HCT116 (cell line): ENCODE data around the gene PLCD1. TPM values are rescaled to one million over a fixed set of nuclear protein-coding genes. Genes with fewer than 3 reads are reported as not detected.

ENCODE experiments used
- ATAC-seq: fragments of 200-7000 bp; cut with Tn5 transposase; 2 replicates; pipeline ENCODE4 v1.9.1; 2020; ENCODE audit warnings: mild to moderate bottlenecking, moderate library complexity
- BruUV-seq: library from RNA; stranded (reverse); fragments of 400-500 nt; replicated peaks from 2 replicates; lab custom pipeline; 2021; lab: Mats Ljungman, UMichigan
- CTCF ChIA-PET: fragments of 300-600 bp; sonication (Branson Sonifier 250); formaldehyde crosslinking; loops from one replicate; lab custom pipeline; 2021; ENCODE audit warnings: antibody characterized with exemption; lab: Charles Lee
- POLR2A ChIA-PET: fragments of 300-600, 350-600 bp; sonication (Branson Sonifier 250); formaldehyde crosslinking; loops from one replicate; lab custom pipeline; 2021; ENCODE audit warnings: antibody characterized with exemption; lab: Charles Lee
- RAD21 ChIA-PET, 2 experiments: fragments of 300-600 bp; sonication (Branson Sonifier 250); formaldehyde crosslinking; loops; one replicate each; lab custom pipeline; 2023; ENCODE audit warnings: low total read pairs in 2 of 2; ENCODE audit not compliant: uncharacterized antibody in 2 of 2, unreplicated experiment in 2 of 2, low non-redundant PET in 1 of 2; lab: Charles Lee
- DNase-seq: peaks from one replicate; pipeline ENCODE4 v3.0.0-alpha.2; 2010; ENCODE audit warnings: low read depth, low spot score
- H2AFZ ChIP-seq: fragments of 200-600 bp; shearing (Covaris generic), sonication (generic); 2 replicates; pipeline ENCODE4 v1.6.1; 2017; ENCODE audit warnings: low read depth, mixed run types, mixed read lengths, antibody characterized with exemption, low read length; ENCODE audit not compliant: poor library complexity, severe bottlenecking
- H3K27ac ChIP-seq: 2 replicates; pipeline ENCODE4 v1.5.1; 2012; ENCODE audit warnings: low read depth, low read length
- H3K27me3 ChIP-seq: fragments of 200-600 bp; sonication (generic); 2 replicates; pipeline ENCODE4 v1.6.1; 2016; ENCODE audit warnings: mixed run types, low read length, mixed read lengths; ENCODE audit not compliant: insufficient read depth
- H3K36me3 ChIP-seq, 2 experiments: fragments of 200-500 bp in 1 of 2; fragments of 200-600 bp in 1 of 2; sonication (Bioruptor generic) in 1 of 2; sonication (generic) in 1 of 2; 2 replicates each; pipeline versions ENCODE4 v1.5.1 to v1.6.1; 2014 to 2016; ENCODE audit warnings: low read length in 2 of 2, inconsistent platforms in 1 of 2, mixed read lengths in 1 of 2, mixed run types in 1 of 2; ENCODE audit not compliant: insufficient read depth in 2 of 2, control insufficient read depth in 1 of 2
- H3K4me1 ChIP-seq, 2 experiments: fragments of 200-600 bp in 1 of 2; sonication (generic) in 1 of 2; 2 replicates each; pipeline versions ENCODE4 v1.5.1 to v1.6.1; 2012 to 2017; ENCODE audit warnings: low read length in 2 of 2, inconsistent platforms in 1 of 2, mild to moderate bottlenecking in 1 of 2, mixed read lengths in 1 of 2, mixed run types in 1 of 2, moderate library complexity in 1 of 2; ENCODE audit not compliant: insufficient read depth in 2 of 2, control insufficient read depth in 1 of 2
- H3K4me2 ChIP-seq: fragments of 200-600 bp; sonication (generic); 2 replicates; pipeline ENCODE4 v1.6.1; 2017; ENCODE audit warnings: mixed run types, low read length, mixed read lengths
- H3K4me3 ChIP-seq, 2 experiments: fragments of 200-600 bp in 1 of 2; sonication (generic) in 1 of 2; replicated peaks in 1 of 2; 2 replicates each; pipeline ENCODE4 v1.5.1; 2011 to 2016; ENCODE audit warnings: low read length in 2 of 2, control low read depth in 1 of 2, low read depth in 1 of 2, mild to moderate bottlenecking in 1 of 2, mixed read lengths in 1 of 2, mixed run types in 1 of 2
- H3K79me2 ChIP-seq: fragments of 200-600 bp; sonication (generic); 2 replicates; pipeline ENCODE4 v1.6.1; 2017; ENCODE audit warnings: mild to moderate bottlenecking, mixed run types, low read length, moderate library complexity, mixed read lengths; ENCODE audit not compliant: insufficient read depth
- H3K9ac ChIP-seq: fragments of 200-600 bp; sonication (generic); 2 replicates; pipeline ENCODE4 v1.6.1; 2016; ENCODE audit warnings: low read length, mixed read lengths
- H3K9me2 ChIP-seq: fragments of 200-600 bp; sonication (generic), shearing (Covaris generic); 2 replicates; pipeline ENCODE4 v1.6.1; 2017; ENCODE audit warnings: mixed run types, mild to moderate bottlenecking, moderate library complexity; ENCODE audit not compliant: insufficient read depth
- H3K9me3 ChIP-seq, 2 experiments: fragments of 200-500 bp in 1 of 2; fragments of 200-600 bp in 1 of 2; sonication (Bioruptor generic) in 1 of 2; sonication (generic) in 1 of 2; 2 replicates each; pipeline ENCODE4 v1.6.1; 2014 to 2017; ENCODE audit warnings: low read length in 2 of 2, mixed read lengths in 2 of 2, inconsistent platforms in 1 of 2, low read depth in 1 of 2, mild to moderate bottlenecking in 1 of 2, mixed run types in 1 of 2, moderate library complexity in 1 of 2; ENCODE audit not compliant: control insufficient read depth in 1 of 2, insufficient read depth in 1 of 2
- H4K20me1 ChIP-seq: fragments of 200-600 bp; sonication (generic), shearing (Covaris generic); 2 replicates; pipeline ENCODE4 v1.6.1; 2017; ENCODE audit warnings: mixed run types, mild to moderate bottlenecking, moderate library complexity; ENCODE audit not compliant: insufficient read depth
- CBX3 ChIP-seq: IDR thresholded peaks from 2 replicates; pipeline ENCODE4 v1.6.1; 2012; ENCODE audit warnings: low read depth
- EZH2 ChIP-seq: fragments of 200-600 bp; sonication (generic); IDR thresholded peaks from 2 replicates; pipeline ENCODE4 v1.6.1; 2017; ENCODE audit warnings: antibody characterized with exemption, mixed run types
- EZH2phosphoT487 ChIP-seq: fragments of 200-600 bp; IDR thresholded peaks from 2 replicates; pipeline ENCODE4 v1.6.1; 2018; ENCODE audit warnings: antibody characterized with exemption, borderline replicate concordance
- JUND ChIP-seq: IDR thresholded peaks from 2 replicates; pipeline ENCODE4 v1.6.1; 2012
- MAX ChIP-seq: IDR thresholded peaks from 2 replicates; pipeline ENCODE4 v1.6.1; 2012
- RAD21 ChIP-seq: IDR thresholded peaks from 2 replicates; pipeline ENCODE4 v1.6.1; 2012; ENCODE audit warnings: low read depth, mild to moderate bottlenecking
- SP1 ChIP-seq: IDR thresholded peaks from 2 replicates; pipeline ENCODE4 v1.6.1; 2012; ENCODE audit warnings: low read depth
- YY1 ChIP-seq: IDR thresholded peaks from 2 replicates; pipeline ENCODE4 v1.6.1; 2011; ENCODE audit warnings: low read length, low read depth, moderate library complexity, mild to moderate bottlenecking; ENCODE audit not compliant: insufficient replicate concordance; ENCODE audit errors: extremely low read depth
- ZFX ChIP-seq: fragments of 450-650 bp; IDR thresholded peaks from 2 replicates; pipeline ENCODE4 v1.6.1; 2017
- ZNF274 ChIP-seq: fragments of 200-500 bp; sonication (Bioruptor generic); IDR thresholded peaks from 2 replicates; pipeline ENCODE4 v1.6.1; 2014; ENCODE audit warnings: mild to moderate bottlenecking, low read depth, low read length, inconsistent platforms
- intact Hi-C: fragments of 100-400 bp; cut with micrococcal nuclease; formaldehyde crosslinking; loops from 2 replicates; pipeline ENCODE4 v1.10.0; 2022
- total RNA-seq: library from RNA; stranded (reverse); gene quantifications from one replicate; pipeline ENCODE4 v1.2.1, GENCODE V29; 2021; ENCODE audit not compliant: unreplicated experiment
- TF ChIP-seq, protein P1 (sequence below): IDR thresholded peaks from 2 replicates; pipeline ENCODE4 v1.6.1; 2012; ENCODE audit warnings: low read depth
- TF ChIP-seq, protein P2 (sequence below): IDR thresholded peaks from 2 replicates; pipeline ENCODE4 v1.6.1; 2012

PLCD1 gene
- total RNA-seq, 1 experiment from 2014 or later = 15.9 TPM

GRCh38 chr3:37968199-37968598 is 61.2 kb downstream of the PLCD1 start:
- H2AFZ ChIP-seq = no peak overlapping the region
- H3K4me1 ChIP-seq = no peaks in the 10 kb centered on the region
- no peak overlapping the region for H3K9ac ChIP-seq
- H3K36me3 ChIP-seq = no peaks in the 10 kb centered on the region
- DNase-seq = no peak
- ChIA-PET CTCF (interaction anchor here (0.8 to 4.3 kb wide), 10 partner anchors 12 to 694 kb away, joined by 3 to 72 read pairs (median 4); no protein-coding TSS in a partner anchor), POLR2A (interaction anchor here (1.3 kb wide), 1 partner anchor 105 kb away, joined by 3 read pairs; no protein-coding TSS in a partner anchor), RAD21 (interaction anchor here (1.5 to 2.2 kb wide), 3 partner anchors 104 to 113 kb away, joined by 3 to 28 read pairs (median 20); no protein-coding TSS in a partner anchor)
- no peaks in the 10 kb centered on the region for H3K79me2 ChIP-seq
- no peak overlapping the region for H3K4me3 ChIP-seq
- H3K27ac ChIP-seq = no peak overlapping the region
- H3K9me3 ChIP-seq = no peaks in the 10 kb centered on the region
- no peak overlapping the region for H3K4me2 ChIP-seq
- TF ChIP-seq, protein P1, sequence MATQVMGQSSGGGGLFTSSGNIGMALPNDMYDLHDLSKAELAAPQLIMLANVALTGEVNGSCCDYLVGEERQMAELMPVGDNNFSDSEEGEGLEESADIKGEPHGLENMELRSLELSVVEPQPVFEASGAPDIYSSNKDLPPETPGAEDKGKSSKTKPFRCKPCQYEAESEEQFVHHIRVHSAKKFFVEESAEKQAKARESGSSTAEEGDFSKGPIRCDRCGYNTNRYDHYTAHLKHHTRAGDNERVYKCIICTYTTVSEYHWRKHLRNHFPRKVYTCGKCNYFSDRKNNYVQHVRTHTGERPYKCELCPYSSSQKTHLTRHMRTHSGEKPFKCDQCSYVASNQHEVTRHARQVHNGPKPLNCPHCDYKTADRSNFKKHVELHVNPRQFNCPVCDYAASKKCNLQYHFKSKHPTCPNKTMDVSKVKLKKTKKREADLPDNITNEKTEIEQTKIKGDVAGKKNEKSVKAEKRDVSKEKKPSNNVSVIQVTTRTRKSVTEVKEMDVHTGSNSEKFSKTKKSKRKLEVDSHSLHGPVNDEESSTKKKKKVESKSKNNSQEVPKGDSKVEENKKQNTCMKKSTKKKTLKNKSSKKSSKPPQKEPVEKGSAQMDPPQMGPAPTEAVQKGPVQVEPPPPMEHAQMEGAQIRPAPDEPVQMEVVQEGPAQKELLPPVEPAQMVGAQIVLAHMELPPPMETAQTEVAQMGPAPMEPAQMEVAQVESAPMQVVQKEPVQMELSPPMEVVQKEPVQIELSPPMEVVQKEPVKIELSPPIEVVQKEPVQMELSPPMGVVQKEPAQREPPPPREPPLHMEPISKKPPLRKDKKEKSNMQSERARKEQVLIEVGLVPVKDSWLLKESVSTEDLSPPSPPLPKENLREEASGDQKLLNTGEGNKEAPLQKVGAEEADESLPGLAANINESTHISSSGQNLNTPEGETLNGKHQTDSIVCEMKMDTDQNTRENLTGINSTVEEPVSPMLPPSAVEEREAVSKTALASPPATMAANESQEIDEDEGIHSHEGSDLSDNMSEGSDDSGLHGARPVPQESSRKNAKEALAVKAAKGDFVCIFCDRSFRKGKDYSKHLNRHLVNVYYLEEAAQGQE = no peak
- no peak for TF ChIP-seq YY1
- TF ChIP-seq EZH2phosphoT487 = no peak
- no peak for TF ChIP-seq MAX
- no peak for TF ChIP-seq ZNF274
- no peak for TF ChIP-seq EZH2
- TF ChIP-seq, protein P2, sequence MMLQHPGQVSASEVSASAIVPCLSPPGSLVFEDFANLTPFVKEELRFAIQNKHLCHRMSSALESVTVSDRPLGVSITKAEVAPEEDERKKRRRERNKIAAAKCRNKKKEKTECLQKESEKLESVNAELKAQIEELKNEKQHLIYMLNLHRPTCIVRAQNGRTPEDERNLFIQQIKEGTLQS = no peak
- no peak for TF ChIP-seq ZFX
- no peak for TF ChIP-seq RAD21
- no peak for TF ChIP-seq JUND
- no peak for TF ChIP-seq SP1
- TF ChIP-seq CBX3 = no peak
- intact Hi-C loops = no loop called here
- ATAC-seq = no peak
- BruUV-seq = no TSS peak
- no peaks in the 10 kb centered on the region for H3K9me2 ChIP-seq
- 0 out of 2 replicates have a peak, but pooled peaks cover 5% of the 10 kb centered on the region for H4K20me1 ChIP-seq
- H3K27me3 ChIP-seq = no peaks in the 10 kb centered on the region
